ENCODE measurements around the gene P2RY4.
"Not testable (repeated sequence)": the region's sequence is repeated elsewhere in the genome, so short reads cannot be mapped to it uniquely, and the experiment has no call there.

The P2RY4 gene

DNA sequence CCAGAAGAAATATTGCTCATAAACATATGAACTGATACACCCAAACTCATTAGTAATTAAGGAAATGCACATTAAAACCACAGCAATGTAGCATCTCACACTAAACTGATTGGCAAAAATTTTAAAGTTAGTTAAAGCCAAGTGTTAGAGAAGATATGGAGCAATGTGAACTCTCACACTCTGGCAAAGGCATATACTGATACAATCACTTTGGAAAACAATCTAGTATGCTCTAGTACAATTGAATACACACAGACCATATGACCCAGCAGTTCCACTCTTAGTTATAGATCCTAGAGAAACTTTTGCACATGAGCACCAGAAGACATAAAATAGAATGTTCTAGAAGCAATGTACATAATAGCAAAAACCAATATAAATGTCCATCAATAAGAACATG lies 34.0 kb downstream of the P2RY4 start:
- Mint-ChIP-seq H3K4me3 (no peak overlapping the region), H3K9me3 (no peaks in the 10 kb centered on the region)
- intact Hi-C loops (cut with micrococcal nuclease) = no loop called here

DNA sequence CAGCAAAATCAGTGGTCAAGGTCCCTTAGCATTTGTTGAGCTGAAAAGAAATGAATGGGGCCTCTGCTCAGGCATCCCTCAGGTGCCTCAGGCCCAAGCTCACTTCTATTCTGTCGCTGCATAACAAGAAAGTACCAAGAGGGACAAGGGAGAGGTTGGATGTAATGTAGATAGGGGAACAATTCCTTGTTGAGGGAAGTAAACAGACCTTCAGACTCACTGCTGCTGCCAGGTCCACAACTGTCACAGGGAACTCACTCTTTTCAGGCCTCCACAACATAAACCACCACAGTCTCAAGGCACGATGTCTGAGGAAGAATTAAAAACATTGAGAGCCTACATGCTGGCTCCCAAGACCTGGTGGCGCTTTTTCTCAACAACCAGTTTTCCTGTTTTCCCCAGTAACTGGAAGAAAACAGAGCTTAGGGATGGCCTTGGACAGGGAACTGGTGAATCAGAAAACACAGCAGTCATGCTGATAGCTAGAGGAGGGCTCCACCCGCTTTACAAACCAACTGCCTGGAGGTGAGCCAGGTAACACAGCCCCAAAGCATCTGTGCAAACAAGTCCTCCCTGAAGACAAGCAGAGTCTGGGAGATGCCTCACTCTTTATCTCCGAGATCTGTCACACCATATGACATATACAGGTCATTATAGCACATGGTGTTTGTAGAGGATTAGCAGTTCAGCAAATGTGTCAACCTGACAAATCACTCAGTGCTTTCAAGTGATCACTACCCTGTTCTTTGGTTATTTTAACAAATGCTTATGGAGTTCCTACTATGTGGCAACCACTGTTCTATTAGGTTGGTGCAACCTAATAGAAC lies 39.9 kb downstream of the P2RY4 start:
- Mint-ChIP-seq H3K4me1 (ENCODE audit: low read depth) (no peaks in the 10 kb centered on the region), H3K27me3 (no peaks in the 10 kb centered on the region), H3K36me3 (ENCODE audit: low read depth) (no peaks in the 10 kb centered on the region), H3K9me3 (peaks cover 9% of the 10 kb centered on the region), H3K4me3 (no peak overlapping the region), H3K27ac (no peak overlapping the region)
- intact Hi-C loops (cut with micrococcal nuclease) = no loop called here

More for the DNA sequence above, 34.0 kb downstream of the P2RY4 start:
- no peaks in the 10 kb centered on the region for H3K4me1 Mint-ChIP-seq (ENCODE audit: low read depth)
- H3K27ac Mint-ChIP-seq = no peak overlapping the region
- no peaks in the 10 kb centered on the region for H3K27me3 Mint-ChIP-seq
- no peaks in the 10 kb centered on the region for H3K36me3 Mint-ChIP-seq (ENCODE audit: low read depth)

DNA sequence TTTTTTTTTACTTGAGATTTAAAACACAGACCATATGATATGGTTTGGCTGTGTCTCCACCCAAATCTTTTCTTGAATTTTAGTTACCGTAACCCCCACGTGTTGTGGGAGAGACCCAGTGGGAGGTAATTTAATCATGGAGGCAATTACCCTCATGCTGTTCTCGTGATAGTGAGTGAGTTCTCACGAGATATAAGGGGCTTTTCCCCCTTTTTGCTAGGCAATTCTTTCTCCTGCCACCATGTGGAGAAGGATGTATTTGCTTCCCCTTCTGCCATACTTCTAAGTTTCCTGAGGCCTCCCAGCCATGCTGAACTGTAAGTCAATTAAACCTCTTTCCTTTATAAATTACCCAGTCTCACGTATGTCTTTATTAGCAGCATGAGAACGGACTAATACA lies 50.4 kb downstream of the P2RY4 start:
- H3K9me3 Mint-ChIP-seq; intact Hi-C loops (cut with micrococcal nuclease); H3K36me3 Mint-ChIP-seq (ENCODE audit: low read depth); H3K27ac Mint-ChIP-seq; H3K27me3 Mint-ChIP-seq; H3K4me1 Mint-ChIP-seq (ENCODE audit: low read depth); H3K4me3 Mint-ChIP-seq: not testable (repeated sequence)

DNA sequence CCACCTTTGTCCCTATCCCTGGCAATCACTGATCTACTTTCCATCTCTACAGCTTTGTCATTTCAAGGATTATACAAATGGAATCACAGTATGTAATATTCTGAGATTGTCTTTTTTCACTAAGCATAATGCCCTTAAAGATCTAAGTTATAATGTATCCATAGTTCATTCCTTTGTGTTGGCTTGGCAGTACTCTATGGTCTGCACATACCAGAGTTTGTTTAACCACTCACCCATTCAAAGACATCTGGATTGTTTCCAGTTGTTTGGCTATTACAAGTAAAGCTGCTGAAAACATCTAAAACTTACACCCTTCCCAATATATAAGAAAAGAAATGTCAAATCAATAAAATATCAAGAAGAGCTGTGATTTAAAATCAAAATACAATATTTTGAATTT lies 51.5 kb downstream of the P2RY4 start:
- intact Hi-C loops (cut with micrococcal nuclease) = no loop called here
- H3K9me3 Mint-ChIP-seq = no peaks in the 10 kb centered on the region
- no peak overlapping the region for H3K27ac Mint-ChIP-seq
- H3K36me3 Mint-ChIP-seq (ENCODE audit: low read depth) = no peaks in the 10 kb centered on the region
- no peak overlapping the region for H3K4me3 Mint-ChIP-seq
- H3K27me3 Mint-ChIP-seq = peaks cover 1% of the 10 kb centered on the region
- no peaks in the 10 kb centered on the region for H3K4me1 Mint-ChIP-seq (ENCODE audit: low read depth)
